DOHH2 (cell line): ENCODE results near the gene IREB2.

ENCODE experiments used
- CTCF ChIP-seq: fragments of 200-600 bp; sonication (generic); IDR thresholded peaks from one replicate; pipeline ENCODE4 v1.5.1; 2014; ENCODE audit warnings: antibody characterized with exemption, mild to moderate bottlenecking, low read depth, low read length; ENCODE audit not compliant: poor library complexity, severe bottlenecking
- EZH2phosphoT487 ChIP-seq: fragments of 200-600 bp; sonication (generic); IDR thresholded peaks from 2 replicates; pipeline ENCODE4 v1.6.1; 2017; ENCODE audit warnings: borderline replicate concordance, mild to moderate bottlenecking, antibody characterized with exemption, low read length, moderate library complexity, mixed read lengths

- TF ChIP-seq EZH2phosphoT487 = no peak
- no peak for TF ChIP-seq CTCF
Observed at GRCh38 chr15:78455749-78456148, 17.7 kb downstream of the IREB2 start.
